DMS153 treated with DMSO at 0.1 percent for 48 hours (cell line): ENCODE results near the gene ANKRD13B.
A peak's percentile ranks its signal among the peaks of the same experiment; 100 is the strongest.

Experiments used
- DNase-seq: peaks from one replicate; lab custom pipeline; 2025; ENCODE audit not compliant: unreplicated experiment; lab: John Stamatoyannopoulos, UW

ANKRD13B gene

DNA sequence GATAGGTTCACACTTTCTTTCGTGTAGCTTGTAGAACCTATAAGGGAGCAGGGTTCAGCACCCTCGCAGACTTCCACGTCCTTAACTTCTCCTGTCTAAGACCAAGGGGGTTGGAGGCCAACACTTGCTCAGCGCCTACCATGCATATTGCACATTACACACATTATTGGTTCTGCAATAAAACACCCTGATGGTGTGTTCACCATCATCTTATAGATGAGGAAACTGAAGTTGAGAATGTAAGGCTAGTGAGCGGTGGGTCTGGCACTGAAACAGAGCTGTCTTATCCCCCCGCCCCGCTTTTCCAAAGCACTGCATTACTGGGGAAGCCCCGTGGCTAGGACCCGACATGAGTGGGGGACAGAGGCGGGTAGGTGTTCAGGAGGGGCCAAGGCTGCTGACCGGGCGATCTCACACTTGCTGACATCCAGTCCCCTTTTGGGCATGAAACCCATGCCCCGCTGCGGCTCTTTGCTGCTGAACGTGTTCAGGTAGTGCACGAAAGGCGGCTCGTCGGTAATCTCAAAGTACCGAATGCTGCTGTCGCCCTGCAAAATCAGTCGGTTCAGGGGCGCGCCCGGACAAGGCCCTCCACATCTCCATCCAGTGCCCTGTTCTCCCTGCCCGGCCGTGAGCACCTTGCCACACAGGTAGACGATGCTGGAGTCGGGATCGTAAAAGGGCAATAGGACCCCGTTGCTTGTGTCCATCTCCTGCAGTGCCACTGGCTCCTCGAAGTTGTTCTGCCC lies 23.5 kb downstream of the ANKRD13B start:
- no peak for DNase-seq

- DNase-seq: peak; percentile 86
Measured at GRCh38 chr17:29617125-29617480, 24.2 kb downstream of the ANKRD13B start.

DNA sequence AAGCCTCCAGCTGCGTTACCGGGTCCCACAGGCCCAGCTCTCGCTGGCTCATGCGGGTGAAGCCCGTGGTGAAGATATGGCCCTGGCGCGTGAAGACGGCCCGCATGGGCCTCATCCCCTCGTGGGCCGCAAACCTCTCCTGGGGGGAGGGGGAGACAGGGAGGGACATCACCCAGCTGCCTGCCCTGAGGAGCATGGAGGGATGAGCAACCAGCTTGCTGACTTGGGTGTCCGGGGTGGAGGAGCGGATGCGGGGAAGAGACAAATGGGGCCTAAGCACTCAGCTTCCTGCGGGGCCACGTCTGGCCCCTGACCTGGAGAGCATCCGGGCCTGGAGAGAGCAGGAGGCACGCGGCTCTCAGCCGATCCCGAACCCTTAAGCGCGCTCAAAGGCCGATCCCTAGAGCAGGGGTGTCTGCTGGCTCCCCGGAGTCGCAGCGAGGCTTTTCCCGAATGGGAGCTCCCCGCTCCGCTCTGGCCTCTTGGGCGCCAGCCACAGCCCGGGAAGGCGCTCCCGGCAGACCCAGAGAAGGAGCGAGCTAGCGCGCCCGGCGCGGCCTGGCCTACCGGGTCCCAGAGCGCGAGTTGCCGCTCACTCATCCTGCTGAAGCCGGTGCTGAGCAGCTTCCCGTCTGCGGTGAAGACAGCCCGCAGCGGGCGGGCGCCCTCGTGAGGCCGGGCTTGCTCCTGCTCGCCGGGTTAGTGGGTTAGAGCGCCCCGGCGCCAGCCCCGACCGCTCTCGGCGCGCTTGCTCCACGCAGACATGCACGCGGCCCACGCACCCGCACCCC lies 24.7 kb downstream of the ANKRD13B start:
- peak; percentile 83 for DNase-seq

GRCh38 chr17:29618272-29619065 lies 25.5 kb downstream of the ANKRD13B start:
- DNase-seq: no peak

DNA sequence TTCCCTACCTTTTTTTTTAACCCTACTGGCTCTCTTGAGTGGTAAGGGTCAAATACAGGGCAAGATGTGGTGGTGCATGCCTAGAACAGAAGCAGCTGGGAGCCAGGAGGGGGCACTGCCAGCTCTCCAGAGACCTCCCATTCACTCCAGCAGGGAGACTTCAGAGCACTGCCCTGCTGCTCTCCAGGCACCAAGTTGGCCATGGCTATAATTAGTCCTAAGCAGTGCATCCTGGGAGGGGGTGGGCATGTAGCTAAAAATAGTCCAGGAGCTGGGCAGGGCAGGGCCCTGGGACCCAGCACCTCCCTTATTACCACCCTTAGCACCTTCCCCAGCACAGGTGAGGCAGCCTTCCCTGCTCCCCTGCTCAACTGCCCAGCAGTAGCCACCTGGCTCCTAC lies 26.3 kb downstream of the ANKRD13B start:
- DNase-seq: no peak

DNA sequence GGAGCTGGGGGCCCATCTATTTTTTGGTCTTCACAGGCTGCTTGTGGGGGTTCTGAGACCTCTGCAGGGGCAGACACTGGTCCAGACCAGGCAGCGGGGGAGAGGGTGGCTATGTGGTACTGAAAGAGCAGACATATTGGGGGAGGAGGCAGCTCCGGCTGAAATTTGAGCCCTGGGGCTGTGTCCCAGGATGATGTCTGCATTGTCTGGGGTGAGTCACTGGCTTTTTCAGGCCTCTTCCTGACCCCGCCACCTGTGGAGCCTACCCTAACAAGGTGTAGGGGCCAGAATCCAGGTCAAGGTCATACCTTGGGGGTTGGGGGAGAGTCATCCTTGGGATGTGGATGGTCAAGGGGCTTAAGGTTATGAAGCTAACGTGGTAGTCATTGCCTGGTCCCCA lies 27.3 kb downstream of the ANKRD13B start:
- no peak for DNase-seq

GRCh38 chr17:29620779-29621500 lies 28.0 kb downstream of the ANKRD13B start:
- DNase-seq: no peak

- DNase-seq: no peak
Measured at GRCh38 chr17:29621751-29622194, 28.8 kb downstream of the ANKRD13B start.

DNA sequence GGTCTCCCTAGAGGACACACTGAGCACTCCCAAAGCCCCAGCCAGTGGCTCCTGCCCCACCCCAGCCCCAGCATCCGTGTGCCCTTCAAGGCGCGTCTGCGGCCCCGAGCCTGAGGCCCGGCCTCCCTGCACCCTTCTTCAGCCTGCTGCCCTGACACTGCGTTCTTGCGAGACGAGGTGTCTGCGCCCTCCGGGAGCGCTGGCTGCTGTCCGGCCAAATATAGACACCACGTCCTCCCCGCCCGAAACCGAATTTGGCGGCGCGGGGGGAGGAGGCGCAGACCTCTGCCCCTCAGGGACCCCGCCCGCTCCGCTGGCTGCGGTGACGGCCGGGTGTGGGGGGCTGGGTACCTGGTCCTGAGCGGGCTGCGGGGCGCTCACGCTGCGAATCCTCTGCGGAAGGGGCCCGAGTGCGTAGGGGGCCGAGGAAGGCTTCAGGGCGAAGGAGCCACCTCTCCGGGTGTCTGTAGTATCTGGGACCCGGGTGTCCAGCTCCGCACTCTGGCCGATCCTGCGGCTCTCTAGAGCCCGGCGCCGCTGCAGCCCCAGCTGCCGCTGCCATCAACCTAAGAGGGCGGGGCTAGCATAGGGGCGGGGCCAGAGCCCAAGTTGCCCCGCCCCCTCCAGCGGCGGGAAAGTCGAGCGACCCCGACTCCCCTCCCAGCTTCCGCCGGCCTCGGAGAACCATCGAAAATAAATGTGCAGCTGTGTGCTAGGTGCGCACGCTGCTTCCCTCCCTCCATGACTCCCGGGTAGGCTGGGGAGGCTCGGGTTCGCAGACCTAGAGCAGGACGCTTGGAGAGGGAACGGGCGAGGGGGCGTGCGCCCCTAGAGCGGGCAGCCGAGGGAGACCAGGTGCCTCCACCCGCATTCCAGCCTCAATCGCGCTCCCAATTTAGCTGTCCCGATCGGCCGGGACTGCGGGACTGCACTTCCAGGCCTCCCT lies 29.7 kb downstream of the ANKRD13B start, which contains the start of gene CORO6:
Gene CORO6 (minus strand): TSS at position 576 of the 946 bp plus-strand sequence. CDS start 1,491 bp downstream, outside the sequence.
- DNase-seq: peak; percentile 24

GRCh38 chr17:29623283-29623647 lies 30.3 kb downstream of the ANKRD13B start:
- DNase-seq: no peak

- DNase-seq: no peak
Measured at GRCh38 chr17:29624586-29624985, 31.7 kb downstream of the ANKRD13B start.

- DNase-seq: peak; percentile 9
Measured at GRCh38 chr17:29625037-29625750, 32.3 kb downstream of the ANKRD13B start.

GRCh38 chr17:29627951-29628350 lies 35.0 kb downstream of the ANKRD13B start:
- DNase-seq: no peak

- DNase-seq: no peak
Measured at GRCh38 chr17:29628644-29629043, 35.7 kb downstream of the ANKRD13B start.

DNA sequence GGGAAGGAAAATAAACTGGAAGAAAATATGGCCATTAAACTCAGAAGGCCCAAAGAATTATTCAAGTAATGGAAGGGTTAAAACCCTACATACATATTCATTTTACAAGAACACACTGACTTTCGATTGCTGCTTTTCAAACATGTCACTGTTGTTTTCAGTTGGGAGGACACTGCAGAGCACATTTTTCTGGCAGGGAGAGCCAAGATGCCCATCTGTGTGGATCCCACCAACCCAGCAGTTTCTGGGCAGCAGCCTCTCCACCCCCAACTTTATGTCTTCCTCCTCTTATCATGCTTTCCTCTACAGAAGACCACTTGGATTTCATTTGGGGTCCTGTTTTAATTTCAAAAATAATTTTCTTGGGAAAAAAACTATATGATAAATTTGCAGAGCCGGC lies 36.9 kb downstream of the ANKRD13B start:
- no peak for DNase-seq

DNA sequence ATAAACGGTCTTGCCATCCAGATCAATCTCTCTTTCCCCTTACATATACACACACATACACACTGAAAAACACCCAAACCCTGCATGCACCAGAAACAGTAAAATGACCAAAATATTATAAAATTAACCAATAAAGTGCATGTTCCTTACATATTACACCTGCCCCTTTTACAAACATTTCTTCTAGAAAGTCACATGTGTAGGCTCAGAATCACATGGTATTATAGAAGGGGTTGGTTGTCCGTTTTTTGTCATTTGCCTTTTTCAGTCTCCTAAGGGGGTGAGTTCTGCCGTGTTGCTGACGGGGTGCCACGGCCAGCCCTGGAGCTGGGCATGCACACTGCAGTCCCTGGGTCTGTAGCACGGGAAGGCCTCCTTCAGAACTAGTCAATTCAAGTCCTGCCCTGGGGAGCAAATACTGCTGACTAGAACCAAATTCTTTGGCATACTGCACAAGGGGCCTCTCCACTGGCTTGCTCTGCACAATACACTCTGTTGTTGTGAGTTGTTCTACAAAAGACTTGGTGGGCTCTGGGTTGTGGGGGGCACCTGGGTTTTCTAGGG lies 37.8 kb downstream of the ANKRD13B start:
- no peak for DNase-seq

DNA sequence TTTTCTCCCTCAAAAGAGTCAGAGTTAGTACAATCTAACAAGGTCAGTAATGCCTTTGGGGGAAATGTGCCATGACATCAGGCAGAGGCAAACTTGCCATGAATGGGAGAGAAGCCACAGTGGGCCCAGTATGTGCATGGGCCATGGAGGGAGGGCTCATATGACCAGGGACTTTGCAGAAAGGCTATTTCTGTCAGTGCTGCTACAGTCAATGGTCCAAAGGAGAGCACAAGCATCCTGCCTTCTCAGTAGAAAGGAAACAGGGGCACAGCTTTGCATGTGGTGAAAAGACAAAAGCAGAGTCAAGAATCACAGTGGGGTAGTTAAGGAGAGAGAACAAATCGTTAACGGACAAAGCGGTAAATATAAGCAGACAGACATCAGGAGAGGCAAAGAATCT lies 41.0 kb downstream of the ANKRD13B start:
- DNase-seq: no peak

GRCh38 chr17:29640413-29640812 lies 47.5 kb downstream of the ANKRD13B start:
- no peak for DNase-seq
